ENCODE results near the gene BNC2.

BNC2 gene

DNA sequence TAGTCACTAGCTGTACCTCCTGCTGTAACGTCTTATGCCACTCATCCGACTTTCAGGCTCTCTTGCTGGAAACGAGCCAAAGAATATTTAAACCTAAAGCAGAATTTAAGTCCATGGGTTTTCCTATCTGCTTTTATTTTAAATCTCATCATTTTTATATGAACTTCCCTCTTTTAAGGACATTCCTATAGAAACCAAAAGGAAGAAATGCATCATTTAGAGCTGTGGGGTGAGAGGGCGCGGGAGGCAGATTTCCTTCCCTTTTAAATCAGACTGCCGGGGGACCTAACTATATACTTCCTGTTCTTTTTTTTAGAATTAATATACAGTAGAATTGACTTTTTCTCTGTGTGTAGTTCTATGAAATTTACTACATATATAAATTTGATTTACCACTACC lies 468.8 kb downstream of the BNC2 start:
- TF ChIP-seq, protein P1, sequence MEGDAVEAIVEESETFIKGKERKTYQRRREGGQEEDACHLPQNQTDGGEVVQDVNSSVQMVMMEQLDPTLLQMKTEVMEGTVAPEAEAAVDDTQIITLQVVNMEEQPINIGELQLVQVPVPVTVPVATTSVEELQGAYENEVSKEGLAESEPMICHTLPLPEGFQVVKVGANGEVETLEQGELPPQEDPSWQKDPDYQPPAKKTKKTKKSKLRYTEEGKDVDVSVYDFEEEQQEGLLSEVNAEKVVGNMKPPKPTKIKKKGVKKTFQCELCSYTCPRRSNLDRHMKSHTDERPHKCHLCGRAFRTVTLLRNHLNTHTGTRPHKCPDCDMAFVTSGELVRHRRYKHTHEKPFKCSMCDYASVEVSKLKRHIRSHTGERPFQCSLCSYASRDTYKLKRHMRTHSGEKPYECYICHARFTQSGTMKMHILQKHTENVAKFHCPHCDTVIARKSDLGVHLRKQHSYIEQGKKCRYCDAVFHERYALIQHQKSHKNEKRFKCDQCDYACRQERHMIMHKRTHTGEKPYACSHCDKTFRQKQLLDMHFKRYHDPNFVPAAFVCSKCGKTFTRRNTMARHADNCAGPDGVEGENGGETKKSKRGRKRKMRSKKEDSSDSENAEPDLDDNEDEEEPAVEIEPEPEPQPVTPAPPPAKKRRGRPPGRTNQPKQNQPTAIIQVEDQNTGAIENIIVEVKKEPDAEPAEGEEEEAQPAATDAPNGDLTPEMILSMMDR (IDR thresholded peaks at IDR 0.05; ENCODE audit: borderline replicate concordance, control extremely low read depth, extremely low read depth, insufficient read depth, missing control alignments), result no peak
- no peak for DNase-seq (ENCODE audit: low spot score)

GRCh38 chr9:16398691-16399090 lies 471.8 kb downstream of the BNC2 start:
- in situ Hi-C loops (cut with MboI; ENCODE audit: low sequenced_read_pairs, unreplicated experiment), result no loop called here
- DNase-seq (ENCODE audit: low spot score), result no peak
- TF ChIP-seq, protein P1 (IDR thresholded peaks at IDR 0.05; ENCODE audit: borderline replicate concordance, control extremely low read depth, extremely low read depth, insufficient read depth, missing control alignments), result no peak

More for the DNA sequence above, 468.8 kb downstream of the BNC2 start:
- in situ Hi-C loops (cut with MboI; ENCODE audit: low sequenced_read_pairs, unreplicated experiment), result no loop called here

GRCh38 chr9:16396389-16396788 lies 474.1 kb downstream of the BNC2 start:
- in situ Hi-C loops (cut with MboI; ENCODE audit: low sequenced_read_pairs, unreplicated experiment), result no loop called here
- TF ChIP-seq, protein P1 (IDR thresholded peaks at IDR 0.05; ENCODE audit: borderline replicate concordance, control extremely low read depth, extremely low read depth, insufficient read depth, missing control alignments), result no peak
- no peak for DNase-seq (ENCODE audit: low spot score)

DNA sequence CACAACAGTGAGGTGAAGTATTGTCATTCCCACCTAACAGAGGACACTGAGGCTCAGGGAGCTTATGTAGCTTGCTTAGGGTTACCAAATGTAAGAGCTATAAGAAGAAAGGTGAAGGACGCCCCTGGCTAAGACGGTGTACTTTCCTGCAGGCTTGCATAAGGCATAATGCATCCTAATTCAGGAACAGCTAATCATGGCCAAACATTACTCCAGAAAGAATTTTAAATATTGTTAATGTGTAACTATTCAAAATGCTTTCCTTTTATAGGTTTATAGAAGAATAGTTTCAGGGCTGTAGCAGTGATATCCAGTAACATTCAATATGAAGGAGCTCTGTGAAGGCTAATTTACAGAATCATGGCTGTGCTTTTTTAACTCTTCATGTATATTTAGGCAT lies 479.1 kb downstream of the BNC2 start:
- TF ChIP-seq, protein P1 (IDR thresholded peaks at IDR 0.05; ENCODE audit: borderline replicate concordance, control extremely low read depth, extremely low read depth, insufficient read depth, missing control alignments), result no peak
- in situ Hi-C loops (cut with MboI; ENCODE audit: low sequenced_read_pairs, unreplicated experiment), result no loop called here
- no peak for DNase-seq (ENCODE audit: low spot score)

GRCh38 chr9:16387382-16387781 lies 483.1 kb downstream of the BNC2 start:
- TF ChIP-seq, protein P1 (IDR thresholded peaks at IDR 0.05; ENCODE audit: borderline replicate concordance, control extremely low read depth, extremely low read depth, insufficient read depth, missing control alignments), result no peak
- DNase-seq (ENCODE audit: low spot score), result no peak
- in situ Hi-C loops (cut with MboI; ENCODE audit: low sequenced_read_pairs, unreplicated experiment), result no loop called here

DNA sequence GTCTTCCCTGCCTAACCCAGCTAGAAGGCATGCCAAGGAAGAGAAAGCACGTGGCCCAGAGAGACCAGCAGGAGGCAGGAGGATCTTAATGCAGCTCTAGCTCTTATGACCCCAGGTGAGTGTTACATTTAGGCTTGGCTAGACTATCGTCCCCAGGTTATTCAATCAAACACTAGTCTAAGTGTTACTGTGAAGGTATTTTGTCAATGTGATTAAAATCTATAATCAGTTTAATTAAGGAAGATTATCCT lies 483.7 kb downstream of the BNC2 start:
- no peak for DNase-seq (ENCODE audit: low spot score)
- TF ChIP-seq, protein P1 (IDR thresholded peaks at IDR 0.05; ENCODE audit: borderline replicate concordance, control extremely low read depth, extremely low read depth, insufficient read depth, missing control alignments), result no peak
- in situ Hi-C loops (cut with MboI; ENCODE audit: low sequenced_read_pairs, unreplicated experiment), result no loop called here

All from GM13976 (cell line).